ENCODE data around the gene PSMD1. TPM values are rescaled to one million over a fixed set of nuclear protein-coding genes. Genes with fewer than 3 reads are reported as not detected.

PSMD1 gene
- polyA plus RNA-seq, 1 donor from 2014 or later = 83.8 TPM

- no peaks in the 10 kb centered on the region for H3K79me2 ChIP-seq (replicated peaks; ENCODE audit: insufficient read depth, low read length)
- H3K27me3 ChIP-seq (ENCODE audit: insufficient read depth, low read depth, low read length) = no peaks in the 10 kb centered on the region
- TF ChIP-seq EP300 (conservative IDR thresholded peaks at IDR 0.05; ENCODE audit: poor library complexity, severe bottlenecking) (no peak), POLR2AphosphoS5 (IDR thresholded peaks at IDR 0.05) (no peak), SMC3 (conservative IDR thresholded peaks at IDR 0.05; ENCODE audit: poor library complexity) (no peak), TAF1 (IDR thresholded peaks at IDR 0.05; ENCODE audit: low read depth) (no peak), RAD21 (conservative IDR thresholded peaks at IDR 0.05) (no peak), REST (IDR thresholded peaks at IDR 0.05; ENCODE audit: borderline replicate concordance) (no peak), MXI1 (conservative IDR thresholded peaks at IDR 0.05; ENCODE audit: poor library complexity, severe bottlenecking) (no peak), CTCF (IDR thresholded peaks at IDR 0.05; ENCODE audit: poor library complexity, severe bottlenecking) (no peak), EZH2 (IDR thresholded peaks at IDR 0.05; ENCODE audit: borderline replicate concordance, insufficient read depth, low read length, poor library complexity, severe bottlenecking) (no peak)
- H3K4me3 ChIP-seq (ENCODE audit: low read length) = no peak overlapping the region
- no peaks in the 10 kb centered on the region for H3K9me3 ChIP-seq (ENCODE audit: low read length)
- H4K20me1 ChIP-seq (ENCODE audit: insufficient read depth) = no peaks in the 10 kb centered on the region
- no peak overlapping the region for H3K27ac ChIP-seq (ENCODE audit: low read length)
- H3F3A ChIP-seq (ENCODE audit: insufficient read depth, low read length, poor library complexity, severe bottlenecking) = no peaks in the 10 kb centered on the region
- no peaks in the 10 kb centered on the region for H3K36me3 ChIP-seq (ENCODE audit: insufficient read depth, low read length)
- H3K9me2 ChIP-seq (ENCODE audit: insufficient read depth, low read length) = no peaks in the 10 kb centered on the region
- no peak overlapping the region for H3K9ac ChIP-seq (ENCODE audit: low read length)
- no peak overlapping the region for H2AFZ ChIP-seq (ENCODE audit: low read depth, low read length)
- H3K4me2 ChIP-seq (ENCODE audit: low read length) = no peak overlapping the region
Observed at GRCh38 chr2:231009236-231009919, 47.3 kb upstream of the PSMD1 start.

GRCh38 chr2:231010201-231010730 is 46.4 kb upstream of the PSMD1 start:
- no peaks in the 10 kb centered on the region for H3F3A ChIP-seq (ENCODE audit: insufficient read depth, low read length, poor library complexity, severe bottlenecking)
- H3K36me3 ChIP-seq (ENCODE audit: insufficient read depth, low read length) = no peaks in the 10 kb centered on the region
- H3K27me3 ChIP-seq (ENCODE audit: insufficient read depth, low read depth, low read length) = no peaks in the 10 kb centered on the region
- H3K79me2 ChIP-seq (replicated peaks; ENCODE audit: insufficient read depth, low read length) = no peaks in the 10 kb centered on the region
- H4K20me1 ChIP-seq (ENCODE audit: insufficient read depth) = no peaks in the 10 kb centered on the region
- no peak overlapping the region for H3K27ac ChIP-seq (ENCODE audit: low read length)
- H2AFZ ChIP-seq (ENCODE audit: low read depth, low read length) = no peak overlapping the region
- H3K4me2 ChIP-seq (ENCODE audit: low read length) = no peak overlapping the region
- H3K4me3 ChIP-seq (ENCODE audit: low read length) = no peak overlapping the region
- no peaks in the 10 kb centered on the region for H3K9me3 ChIP-seq (ENCODE audit: low read length)
- TF ChIP-seq MXI1 (conservative IDR thresholded peaks at IDR 0.05; ENCODE audit: poor library complexity, severe bottlenecking) = no peak
- no peak for TF ChIP-seq SMC3 (conservative IDR thresholded peaks at IDR 0.05; ENCODE audit: poor library complexity)
- no peak for TF ChIP-seq EP300 (conservative IDR thresholded peaks at IDR 0.05; ENCODE audit: poor library complexity, severe bottlenecking)
- TF ChIP-seq RAD21 (conservative IDR thresholded peaks at IDR 0.05) = no peak
- TF ChIP-seq REST (IDR thresholded peaks at IDR 0.05; ENCODE audit: borderline replicate concordance) = no peak
- TF ChIP-seq POLR2AphosphoS5 (IDR thresholded peaks at IDR 0.05) = no peak
- TF ChIP-seq CTCF (IDR thresholded peaks at IDR 0.05; ENCODE audit: poor library complexity, severe bottlenecking) = no peak
- H3K9ac ChIP-seq (ENCODE audit: low read length) = no peak overlapping the region
- no peaks in the 10 kb centered on the region for H3K9me2 ChIP-seq (ENCODE audit: insufficient read depth, low read length)
